ENCODE data around the gene BEND6. TPM values are rescaled to one million over a fixed set of nuclear protein-coding genes. Genes with fewer than 3 reads are reported as not detected.

Gene BEND6
- total RNA-seq, 1 experiment from 2014 or later, result 1.4 TPM

DNA sequence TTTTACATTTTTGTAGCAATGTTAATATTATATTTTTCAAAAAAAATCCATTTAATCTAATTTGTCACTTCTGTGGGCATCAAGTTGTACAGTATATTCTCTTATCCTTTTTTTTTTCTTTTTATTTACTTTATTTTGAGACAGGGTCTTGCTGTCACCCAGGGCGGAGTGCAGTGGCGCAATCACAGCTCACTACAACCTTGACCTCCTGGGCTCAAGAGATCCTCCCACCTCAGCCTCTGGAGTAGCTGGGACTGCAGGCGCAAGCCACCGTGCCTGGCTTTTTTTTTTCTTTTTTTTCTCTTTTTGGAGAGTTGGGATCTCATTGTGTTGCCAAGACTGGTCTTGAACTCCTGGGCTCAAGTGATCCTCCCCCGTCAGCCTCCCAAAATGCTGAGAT, 14.4 kb upstream of the BEND6 start:
- no peaks in the 10 kb centered on the region for H3K23me2 ChIP-seq (ENCODE audit: insufficient read length, low read depth, low read length, poor library complexity, severe bottlenecking)
- no CpG with 5 or more reads among the region's 5 CpGs for WGBS (ENCODE audit: extremely low coverage, insufficient read length, low lambda C conversion rate)

More for the DNA sequence above, 14.4 kb upstream of the BEND6 start:
- Histone ChIP-seq H3K4ac (ENCODE audit: low read depth, low read length) (no peak overlapping the region), H2BK20ac (ENCODE audit: low read depth, low read length, poor library complexity, severe bottlenecking) (no peak overlapping the region), H3T11ph (ENCODE audit: low read length) (no peak overlapping the region), H3K27ac (ENCODE audit: insufficient read length, low read depth, low read length) (no peak overlapping the region), H2BK120ac (ENCODE audit: low read depth, low read length, poor library complexity, severe bottlenecking) (no peak overlapping the region), H3K56ac (ENCODE audit: insufficient read length, low read depth, low read length) (no peak overlapping the region), H2BK12ac (ENCODE audit: insufficient read length, low read depth, low read length) (no peak overlapping the region), H2BK15ac (ENCODE audit: low read depth, low read length) (no peak overlapping the region), H3K18ac (ENCODE audit: insufficient read length, low read depth, low read length) (no peak overlapping the region), H3K23ac (ENCODE audit: insufficient read length, low read depth, low read length) (no peak overlapping the region), H2AFZ (ENCODE audit: low read length) (no peak overlapping the region), H3K79me2 (ENCODE audit: insufficient read depth, low read length) (no peaks in the 10 kb centered on the region), H3K14ac (ENCODE audit: insufficient read depth, low read length) (no peak overlapping the region), H3K9ac (ENCODE audit: extremely low read depth, insufficient read length, low read length) (no peak overlapping the region), H3K27me3 (ENCODE audit: insufficient read depth, low read length) (no peaks in the 10 kb centered on the region), H4K5ac (ENCODE audit: insufficient read length, low read depth, low read length) (no peak overlapping the region), H2AK5ac (ENCODE audit: insufficient read length, low read length) (no peak overlapping the region), H4K91ac (ENCODE audit: insufficient read length, low read depth, low read length) (no peak overlapping the region), H3K4me1 (ENCODE audit: insufficient read depth, low read length) (no peaks in the 10 kb centered on the region; the same call in 1 of the 2 replicates), H4K20me1 (ENCODE audit: control insufficient read depth, insufficient read depth, insufficient read length) (no peaks in the 10 kb centered on the region), H2BK5ac (ENCODE audit: insufficient read length, low read length) (no peak overlapping the region), H3K79me1 (ENCODE audit: insufficient read depth, low read depth, low read length, poor library complexity, severe bottlenecking) (no peaks in the 10 kb centered on the region), H3K9me3 (ENCODE audit: control insufficient read depth, low read depth, low read length) (no peaks in the 10 kb centered on the region), H4K8ac (replicated peaks; ENCODE audit: insufficient read length, low read depth, low read length) (no peak overlapping the region), H3K4me2 (ENCODE audit: insufficient read depth, insufficient read length, low read length) (no peak overlapping the region)
- TF ChIP-seq, protein P1, sequence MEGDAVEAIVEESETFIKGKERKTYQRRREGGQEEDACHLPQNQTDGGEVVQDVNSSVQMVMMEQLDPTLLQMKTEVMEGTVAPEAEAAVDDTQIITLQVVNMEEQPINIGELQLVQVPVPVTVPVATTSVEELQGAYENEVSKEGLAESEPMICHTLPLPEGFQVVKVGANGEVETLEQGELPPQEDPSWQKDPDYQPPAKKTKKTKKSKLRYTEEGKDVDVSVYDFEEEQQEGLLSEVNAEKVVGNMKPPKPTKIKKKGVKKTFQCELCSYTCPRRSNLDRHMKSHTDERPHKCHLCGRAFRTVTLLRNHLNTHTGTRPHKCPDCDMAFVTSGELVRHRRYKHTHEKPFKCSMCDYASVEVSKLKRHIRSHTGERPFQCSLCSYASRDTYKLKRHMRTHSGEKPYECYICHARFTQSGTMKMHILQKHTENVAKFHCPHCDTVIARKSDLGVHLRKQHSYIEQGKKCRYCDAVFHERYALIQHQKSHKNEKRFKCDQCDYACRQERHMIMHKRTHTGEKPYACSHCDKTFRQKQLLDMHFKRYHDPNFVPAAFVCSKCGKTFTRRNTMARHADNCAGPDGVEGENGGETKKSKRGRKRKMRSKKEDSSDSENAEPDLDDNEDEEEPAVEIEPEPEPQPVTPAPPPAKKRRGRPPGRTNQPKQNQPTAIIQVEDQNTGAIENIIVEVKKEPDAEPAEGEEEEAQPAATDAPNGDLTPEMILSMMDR (conservative IDR thresholded peaks at IDR 0.05), result no peak
- Mint-ChIP-seq H3K27me3 (ENCODE audit: low read depth) (no peaks in the 10 kb centered on the region), H3K4me1 (no peaks in the 10 kb centered on the region; a peak in 1 of 4 replicates), H3K4me3 (no peak overlapping the region), H3K36me3 (ENCODE audit: insufficient read depth in 1 of 3, low read depth in 3 of 3) (peaks cover 0 to 14% (median 11%) of the 10 kb centered on the region in 3 experiments; a peak in 5 of 7 replicates), H3K9me3 (peaks cover 10 to 12% of the 10 kb centered on the region in 2 experiments), H3K27ac (no peak overlapping the region)
- DNase-seq, result no peak
